ENCODE measurements around the gene RSPO4.
"Not testable (repeated sequence)": the region's sequence is repeated elsewhere in the genome, so short reads cannot be mapped to it uniquely, and the experiment has no call there.

RSPO4 gene

GRCh38 chr20:992801-993535, 9.1 kb downstream of the RSPO4 start:
- no peaks in the 10 kb centered on the region for H3K27me3 ChIP-seq

GRCh38 chr20:991850-992249, 10.3 kb downstream of the RSPO4 start:
- H3K4me3 ChIP-seq (ENCODE audit: low read depth, low read length): no peak overlapping the region
- TF ChIP-seq CTCF (IDR thresholded peaks at IDR 0.05; ENCODE audit: low read depth, low read length): no peak
- no peaks in the 10 kb centered on the region for H3K4me1 ChIP-seq
- H3K36me3 ChIP-seq: no peaks in the 10 kb centered on the region
- no peaks in the 10 kb centered on the region for H3K9me3 ChIP-seq
- no peak for DNase-seq
- no peaks in the 10 kb centered on the region for H3K27me3 ChIP-seq

More at GRCh38 chr20:992801-993535, 9.1 kb downstream of the RSPO4 start:
- H3K4me3 ChIP-seq (ENCODE audit: low read depth, low read length): no peak overlapping the region
- no peaks in the 10 kb centered on the region for H3K36me3 ChIP-seq
- no peak for TF ChIP-seq CTCF (IDR thresholded peaks at IDR 0.05; ENCODE audit: low read depth, low read length)
- no peaks in the 10 kb centered on the region for H3K4me1 ChIP-seq
- no peak for DNase-seq
- H3K9me3 ChIP-seq: no peaks in the 10 kb centered on the region

- TF ChIP-seq CTCF (IDR thresholded peaks at IDR 0.05; ENCODE audit: low read depth, low read length): no peak
- no peaks in the 10 kb centered on the region for H3K27me3 ChIP-seq
- DNase-seq: no peak
- no peaks in the 10 kb centered on the region for H3K9me3 ChIP-seq
- no peaks in the 10 kb centered on the region for H3K4me1 ChIP-seq
- H3K36me3 ChIP-seq: no peaks in the 10 kb centered on the region
- no peak overlapping the region for H3K4me3 ChIP-seq (ENCODE audit: low read depth, low read length)
Observed at GRCh38 chr20:990293-990959, 11.7 kb downstream of the RSPO4 start.

GRCh38 chr20:988272-988671, 13.8 kb downstream of the RSPO4 start:
- Histone ChIP-seq H3K27me3 (no peaks in the 10 kb centered on the region), H3K36me3 (no peaks in the 10 kb centered on the region), H3K9me3 (no peaks in the 10 kb centered on the region), H3K4me1 (no peaks in the 10 kb centered on the region), H3K4me3 (ENCODE audit: low read depth, low read length) (no peak overlapping the region)
- no peak for DNase-seq
- no peak for TF ChIP-seq CTCF (IDR thresholded peaks at IDR 0.05; ENCODE audit: low read depth, low read length)

- no peak for DNase-seq
- Histone ChIP-seq H3K4me1 (no peaks in the 10 kb centered on the region), H3K27me3 (no peaks in the 10 kb centered on the region), H3K36me3 (no peaks in the 10 kb centered on the region), H3K4me3 (ENCODE audit: low read depth, low read length) (no peak overlapping the region), H3K9me3 (no peaks in the 10 kb centered on the region)
- TF ChIP-seq CTCF (IDR thresholded peaks at IDR 0.05; ENCODE audit: low read depth, low read length): no peak
Observed at GRCh38 chr20:987677-988076, 14.4 kb downstream of the RSPO4 start.

- DNase-seq: no peak
- Histone ChIP-seq H3K9me3 (no peaks in the 10 kb centered on the region), H3K27me3 (no peaks in the 10 kb centered on the region), H3K4me3 (ENCODE audit: low read depth, low read length) (no peak overlapping the region), H3K36me3 (no peaks in the 10 kb centered on the region), H3K4me1 (no peaks in the 10 kb centered on the region)
- TF ChIP-seq CTCF (IDR thresholded peaks at IDR 0.05; ENCODE audit: low read depth, low read length): no peak
Observed at GRCh38 chr20:986733-987355, 15.3 kb downstream of the RSPO4 start.

GRCh38 chr20:984994-985393, 17.1 kb downstream of the RSPO4 start:
- DNase-seq; H3K9me3 ChIP-seq; H3K27me3 ChIP-seq; H3K4me1 ChIP-seq; H3K36me3 ChIP-seq; H3K4me3 ChIP-seq (ENCODE audit: low read depth, low read length): not testable (repeated sequence)

Measured in BE2C (cell line).